NCI-H774 (cell line): ENCODE measurements around the gene WIZ.

Source experiments
- DNase-seq: peaks from one replicate; lab custom pipeline; 2025; lab: John Stamatoyannopoulos, UW

The WIZ gene

DNA sequence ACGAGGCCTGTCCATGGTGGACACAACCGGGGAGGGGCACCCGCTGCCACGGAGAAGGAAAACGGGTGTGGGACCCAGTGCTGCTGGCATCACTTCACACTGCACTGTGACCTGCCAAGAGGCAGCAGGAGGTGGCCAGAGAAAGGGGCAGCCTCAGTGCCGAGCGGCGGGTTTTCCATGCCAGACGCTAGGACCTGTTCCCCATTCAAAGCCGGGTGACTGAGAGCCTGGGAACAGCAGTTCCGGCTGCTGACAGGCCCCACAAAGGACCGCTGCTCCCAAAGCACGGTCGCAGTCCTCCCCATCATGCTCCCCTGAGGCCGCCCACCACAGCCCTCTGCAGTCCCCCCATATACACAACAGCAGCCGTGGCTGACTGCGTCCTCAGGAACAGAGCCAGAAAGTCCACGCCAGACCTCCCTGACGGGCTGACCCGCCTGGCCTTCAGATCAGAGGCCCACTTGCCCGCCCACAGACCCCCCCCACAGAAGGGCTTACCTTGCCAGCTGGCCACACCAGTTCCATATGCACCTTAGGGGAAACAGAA, 75.6 kb downstream of the WIZ start:
- DNase-seq: no peak

DNA sequence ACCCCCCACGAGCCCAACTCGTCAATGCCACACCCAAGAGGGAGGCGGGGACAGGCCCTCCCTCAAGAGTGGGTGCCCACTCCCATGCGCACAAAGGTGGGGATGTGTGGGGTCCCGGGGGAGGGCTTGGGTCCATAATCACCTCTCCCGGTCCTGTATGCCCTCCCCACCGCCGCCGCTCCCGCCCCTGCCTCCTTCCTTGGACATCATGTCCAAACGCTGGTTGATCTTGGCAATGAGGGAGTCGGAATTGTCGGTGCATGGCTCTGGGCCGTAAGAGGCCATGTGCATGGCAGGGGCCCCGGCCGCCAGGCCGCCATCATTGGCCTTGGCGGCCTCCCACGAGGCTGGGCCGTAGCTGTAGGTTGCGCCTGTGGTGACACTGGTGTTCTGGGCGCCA, 76.1 kb downstream of the WIZ start:
- no peak for DNase-seq

DNA sequence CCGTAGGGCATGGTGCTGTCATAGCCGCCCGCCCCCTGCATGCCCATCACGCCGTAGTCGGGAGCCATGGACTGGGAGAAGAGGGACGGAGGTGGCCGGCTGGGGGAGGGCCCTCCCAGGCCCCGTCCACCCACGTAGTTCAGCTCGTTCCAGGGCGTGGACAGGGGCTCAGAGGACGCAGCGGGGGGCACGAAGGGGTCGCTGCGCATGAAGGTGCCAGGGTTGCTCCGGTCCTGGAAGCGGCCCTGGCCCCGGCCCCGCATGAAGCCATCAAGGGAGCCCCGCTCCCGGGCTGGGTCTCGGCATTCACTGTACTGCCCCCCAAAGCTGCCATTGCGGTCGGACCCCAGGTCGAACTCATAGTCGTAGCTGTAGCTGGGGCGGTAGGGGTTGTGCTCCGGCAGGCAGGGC, 76.9 kb downstream of the WIZ start:
- no peak for DNase-seq

DNA sequence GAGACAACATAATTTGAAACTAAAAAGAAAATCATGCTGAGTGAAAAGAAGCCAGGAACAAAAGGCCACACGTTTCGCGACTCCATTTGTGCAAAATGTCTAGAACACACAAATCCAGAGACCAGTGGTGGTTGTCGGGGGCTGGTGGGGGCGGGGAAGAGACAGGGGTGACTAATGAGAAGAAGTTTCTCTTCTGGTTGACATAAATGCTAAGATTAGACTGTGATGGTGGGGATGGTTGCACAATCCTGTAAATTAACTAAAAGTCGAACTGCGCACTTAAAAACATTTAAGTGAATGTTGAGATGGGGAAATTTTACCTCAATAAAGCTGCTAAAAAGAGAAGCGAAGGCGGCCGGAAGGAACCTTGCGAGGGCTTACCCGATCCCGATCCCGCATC, 77.3 kb downstream of the WIZ start:
- DNase-seq: no peak

DNA sequence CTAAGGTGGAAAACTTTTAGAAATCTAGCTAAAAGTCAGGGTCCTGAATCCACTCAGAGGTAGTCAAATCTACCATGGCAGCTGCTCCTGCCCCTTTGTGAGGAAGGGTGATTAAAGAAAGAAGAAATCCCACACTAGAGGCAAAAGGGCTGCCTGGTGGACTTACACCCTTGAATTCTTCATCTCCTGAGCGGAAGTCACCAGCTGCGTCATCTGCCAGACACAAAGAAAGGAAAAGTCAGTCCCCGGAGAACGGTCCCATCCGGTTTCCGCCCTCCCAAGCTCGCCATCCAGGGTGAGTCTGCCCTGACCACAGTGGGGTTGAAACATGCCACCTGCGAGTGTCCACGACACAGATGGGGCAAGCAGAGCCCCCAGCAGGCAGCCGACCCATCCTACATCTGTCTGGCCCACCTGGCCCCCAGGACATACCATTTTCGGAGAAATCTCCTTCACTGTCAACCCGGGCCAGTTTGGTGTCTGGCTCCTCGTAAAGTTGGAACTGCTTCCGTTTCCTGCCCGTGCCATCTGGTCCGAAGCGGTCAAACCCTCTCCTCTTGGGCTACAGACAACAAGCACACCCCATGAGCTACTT, 77.9 kb downstream of the WIZ start:
- DNase-seq: no peak

DNA sequence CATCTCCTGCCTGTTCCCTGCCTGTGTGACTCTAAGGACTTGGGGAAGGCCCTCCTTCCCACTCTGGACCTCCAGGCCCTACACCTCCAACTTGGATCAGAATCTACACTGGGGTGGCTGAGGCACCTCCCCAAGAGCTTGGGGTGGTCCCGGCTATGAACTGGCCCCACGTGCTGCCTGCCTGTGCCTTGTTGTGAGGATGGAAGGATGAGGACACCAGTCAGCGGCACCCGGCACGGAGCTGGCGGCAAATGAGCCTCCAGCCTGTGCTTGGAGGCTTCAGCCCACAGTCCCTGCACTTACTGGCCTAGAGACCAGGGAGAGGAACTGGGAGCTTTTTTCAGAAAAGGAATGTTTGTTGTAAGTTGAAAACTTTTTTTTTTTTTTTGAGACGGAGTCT, 78.6 kb downstream of the WIZ start:
- no peak for DNase-seq
